Ovary (tissue), 9 donors: ENCODE results near the gene NLRC5. TPM values are rescaled to one million over a fixed set of nuclear protein-coding genes. Genes with fewer than 3 reads are reported as not detected.
"Not testable (repeated sequence)": the region's sequence is repeated elsewhere in the genome, so short reads cannot be mapped to it uniquely, and the experiment has no call there.

Experiments used
- DNase-seq, 5 donors: peaks; one replicate each; pipeline ENCODE4 v3.0.0-alpha.2; 2019 to 2020
- H3K27ac ChIP-seq, 2 donors: fragments of 200-600 bp; one replicate each; pipeline versions ENCODE4 v1.5.1 to v1.8.0; 2019 to 2022
- H3K27me3 ChIP-seq: fragments of 200-600 bp; one replicate; pipeline ENCODE4 v1.8.0; 2022
- H3K36me3 ChIP-seq: fragments of 200-600 bp; sonication (generic); one replicate; pipeline ENCODE4 v1.5.1; 2019
- H3K4me1 ChIP-seq: one replicate; pipeline ENCODE4 v1.8.1; 2013; ENCODE audit warnings: mild to moderate bottlenecking, moderate library complexity; ENCODE audit not compliant: insufficient read depth
- H3K4me3 ChIP-seq: fragments of 200-600 bp; sonication (generic); one replicate; pipeline ENCODE4 v1.5.1; 2017
- H3K9me3 ChIP-seq, 2 donors: fragments of 200-600 bp in 1 of 2; sonication (generic) in 1 of 2; one replicate each; pipeline versions ENCODE4 v1.5.1 to v1.8.1; 2013 to 2019; ENCODE audit warnings: mild to moderate bottlenecking in 1 of 2, moderate library complexity in 1 of 2
- CTCF ChIP-seq, 3 donors: fragments of 450-650 bp in 2 of 3; fragments of 200-600 bp in 1 of 3; IDR thresholded peaks; one replicate each; pipeline versions ENCODE4 v1.5.1 to v1.8.0; 2016 to 2022; ENCODE audit warnings: antibody characterized with exemption in 3 of 3, mild to moderate bottlenecking in 1 of 3
- EP300 ChIP-seq: sonication (generic); formaldehyde crosslinking; IDR thresholded peaks from one replicate; pipeline ENCODE4 v1.6.1; 2017; ENCODE audit warnings: antibody characterized with exemption
- POLR2A ChIP-seq: fragments of 450-650 bp; IDR thresholded peaks from one replicate; pipeline ENCODE4 v1.6.1; 2017; ENCODE audit warnings: antibody characterized with exemption, mild to moderate bottlenecking, moderate library complexity
- WGBS, 3 donors: extraction: QIAGEN DNeasy Blood & Tissue Kit in 1 of 3; methylation state at CpG; one replicate each; pipeline versions ENCODE4 v1.1.5 to v1.1.7; 2013 to 2017; 5-methylcytosine and 5-hydroxymethylcytosine counted together
- intact Hi-C, 4 donors: fragments of 100-400 bp; cut with DNase I; formaldehyde crosslinking; loops; one replicate each; pipeline versions ENCODE4 v1.11.0 to v1.15.1; 2022 to 2023
- polyA plus RNA-seq, 2 donors: library from polyadenylated mRNA; stranded (reverse); fragments of 200-250 nt in 1 of 2; fragments of 350-450 nt in 1 of 2; fragmentation: Illumina TruSeq in 1 of 2; extraction: RNeasy Lipid Tissue Mini Kit (QIAGEN cat#74804) in 1 of 2; gene quantifications; one replicate each; pipeline ENCODE4 v1.2.3, GENCODE V29; 2013 to 2014
- total RNA-seq, 7 donors: library from RNA; depleted of rRNA in 2 of 7; stranded (reverse); fragments of >200 nt in 2 of 7; fragmentation: NEBNext Ultra II Directional in 3 of 7; extraction: Animal tissue kit (Norgen Biotek cat#: 25700) in 3 of 7; gene quantifications; one replicate each; pipeline versions ENCODE4 v1.1.0 to v1.2.4, GENCODE V29; 2016 to 2023
- donor health status: DM: no; HTN: no; CAD: no; lungs with moderate emphysema.
- donor health status: DM: no; HTN: no; CAD: no.
- donor health status: Bipolar disorder and iron deficiency.
- donor health status: DM: yes; HTN: yes; CAD: no.
- donor health status: DM: no; HTN: no; CAD: no.
- donor health status: DM: yes; HTN: yes; CAD: no.

Gene NLRC5
- total and polyA plus RNA-seq, 9 donors, result 6.0 to 29.9 (median 14.7) TPM

- no peak overlapping the region for H3K27ac ChIP-seq
- no peak overlapping the region for H3K4me3 ChIP-seq
- no peaks in the 10 kb centered on the region for H3K36me3 ChIP-seq
- TF ChIP-seq CTCF (IDR thresholded peaks at IDR 0.05) (no peak), POLR2A (no peak), EP300 (no peak)
- no peak for DNase-seq
- no peaks in the 10 kb centered on the region for H3K27me3 ChIP-seq
- H3K4me1 ChIP-seq, result peaks cover 11% of the 10 kb centered on the region
- intact Hi-C loops, result no loop called here
- H3K9me3 ChIP-seq, result no peaks in the 10 kb centered on the region
- WGBS, 3 donors, result 80 to 90% (median 85%) methylated on average over 8 of the region's 8 CpGs
Measured at GRCh38 chr16:57062329-57062728, 73.0 kb downstream of the NLRC5 start.

GRCh38 chr16:57063189-57063588, 73.8 kb downstream of the NLRC5 start:
- H3K4me1 ChIP-seq, result peaks cover 11% of the 10 kb centered on the region
- H3K9me3 ChIP-seq, H3K4me3 ChIP-seq, DNase-seq, H3K27ac ChIP-seq, H3K27me3 ChIP-seq, intact Hi-C loops, H3K36me3 ChIP-seq: not testable (repeated sequence)
- 83 to 97% (median 91%) methylated on average over 8 of the region's 8 CpGs for WGBS, 3 donors

- intact Hi-C loops, result no loop called here
- H3K4me1 ChIP-seq, result peaks cover 11% of the 10 kb centered on the region
- no peak for DNase-seq
- TF ChIP-seq CTCF (IDR thresholded peaks at IDR 0.05), result no peak
- TF ChIP-seq EP300, result no peak
- no peak for TF ChIP-seq POLR2A
- no peaks in the 10 kb centered on the region for H3K9me3 ChIP-seq
- WGBS, 3 donors, result 86 to 92% (median 90%) methylated on average over 5 of the region's 5 CpGs
- no peak overlapping the region for H3K27ac ChIP-seq
- H3K36me3 ChIP-seq, result no peaks in the 10 kb centered on the region
- no peaks in the 10 kb centered on the region for H3K27me3 ChIP-seq
- no peak overlapping the region for H3K4me3 ChIP-seq
Measured at GRCh38 chr16:57064995-57065394, 75.6 kb downstream of the NLRC5 start.

GRCh38 chr16:57066625-57067024, 77.3 kb downstream of the NLRC5 start:
- TF ChIP-seq POLR2A, result no peak
- TF ChIP-seq CTCF (IDR thresholded peaks at IDR 0.05), result no peak
- TF ChIP-seq EP300, result no peak
- no peak overlapping the region for H3K4me3 ChIP-seq
- intact Hi-C loops, result no loop called here

GRCh38 chr16:57067347-57067746, 78.0 kb downstream of the NLRC5 start:
- H3K27ac ChIP-seq, result no peak overlapping the region
- H3K27me3 ChIP-seq, result no peaks in the 10 kb centered on the region
- H3K36me3 ChIP-seq, result no peaks in the 10 kb centered on the region
- TF ChIP-seq CTCF (IDR thresholded peaks at IDR 0.05), result no peak
- no peak for TF ChIP-seq POLR2A
- no peak for TF ChIP-seq EP300
- 83 to 96% (median 88%) methylated on average over 3 of the region's 3 CpGs for WGBS, 3 donors
- no peak overlapping the region for H3K4me3 ChIP-seq
- no peaks in the 10 kb centered on the region for H3K4me1 ChIP-seq
- no peaks in the 10 kb centered on the region for H3K9me3 ChIP-seq
- no peak for DNase-seq
- intact Hi-C loops, result no loop called here

More at GRCh38 chr16:57066625-57067024, 77.3 kb downstream of the NLRC5 start:
- DNase-seq, result no peak
- no peaks in the 10 kb centered on the region for H3K27me3 ChIP-seq
- no peaks in the 10 kb centered on the region for H3K36me3 ChIP-seq
- no peaks in the 10 kb centered on the region for H3K9me3 ChIP-seq
- H3K27ac ChIP-seq, result no peak overlapping the region
- H3K4me1 ChIP-seq, result peaks cover under 1% of the 10 kb centered on the region
- 90 to 93% (median 90%) methylated on average over 4 of the region's 4 CpGs for WGBS, 3 donors
